Effector memory CD8-positive, alpha-beta T cell (primary cell): Measurements from ENCODE around the gene GLB1L2.

Experiments used
- ATAC-seq: fragments of 150-1000 bp; cut with Tn5 transposase; replicated peaks from 2 replicates; pipeline ENCODE4 v1.10.0; 2021; ENCODE audit warnings: mild to moderate bottlenecking, moderate library complexity
- DNase-seq, 3 experiments: peaks; one replicate each; pipeline ENCODE4 v3.0.0; 2021
- H3K27ac Mint-ChIP-seq, 2 donors: one replicate each; pipeline ENCODE4 v1.8.0; 2022; ENCODE audit warnings: mild to moderate bottlenecking in 2 of 2, mixed read lengths in 2 of 2, moderate library complexity in 2 of 2
- H3K27me3 Mint-ChIP-seq, 2 donors: one replicate each; pipeline ENCODE4 v1.8.0; 2022; ENCODE audit warnings: mixed read lengths in 2 of 2
- H3K36me3 Mint-ChIP-seq: one replicate; pipeline ENCODE4 v1.8.0; 2022; ENCODE audit warnings: mild to moderate bottlenecking, moderate library complexity, mixed read lengths; ENCODE audit not compliant: insufficient read depth
- H3K4me1 Mint-ChIP-seq, 2 donors: one replicate each; pipeline ENCODE4 v1.8.0; 2022; ENCODE audit warnings: low read depth in 2 of 2, mixed read lengths in 2 of 2
- H3K4me3 Mint-ChIP-seq, 2 donors: one replicate each; pipeline ENCODE4 v1.8.0; 2022; ENCODE audit warnings: mild to moderate bottlenecking in 2 of 2, mixed read lengths in 2 of 2, moderate library complexity in 2 of 2
- H3K9me3 Mint-ChIP-seq, 2 donors: one replicate each; pipeline ENCODE4 v1.8.0; 2022; ENCODE audit warnings: mixed read lengths in 2 of 2

GLB1L2 gene

GRCh38 chr11:134358165-134358855 lies 26.5 kb downstream of the GLB1L2 start:
- Mint-ChIP-seq H3K27me3 (peaks cover 6 to 29% of the 10 kb centered on the region in 2 donors), H3K36me3 (peaks cover 3% of the 10 kb centered on the region), H3K9me3 (no peaks in the 10 kb centered on the region), H3K4me1 (peaks cover 13 to 16% of the 10 kb centered on the region in 2 donors), H3K27ac (no peak overlapping the region), H3K4me3 (no peak overlapping the region)
- no peak for ATAC-seq
- no peak for DNase-seq

GRCh38 chr11:134358856-134359490 lies 27.2 kb downstream of the GLB1L2 start:
- no peaks in the 10 kb centered on the region for H3K9me3 Mint-ChIP-seq
- peaks cover 3% of the 10 kb centered on the region for H3K36me3 Mint-ChIP-seq
- no peak overlapping the region for H3K4me3 Mint-ChIP-seq
- H3K27ac Mint-ChIP-seq = no peak overlapping the region
- H3K27me3 Mint-ChIP-seq = peaks cover 6 to 29% of the 10 kb centered on the region in 2 donors
- DNase-seq (no peak), ATAC-seq (no peak)
- peaks cover 13 to 16% of the 10 kb centered on the region in 2 donors for H3K4me1 Mint-ChIP-seq

DNA sequence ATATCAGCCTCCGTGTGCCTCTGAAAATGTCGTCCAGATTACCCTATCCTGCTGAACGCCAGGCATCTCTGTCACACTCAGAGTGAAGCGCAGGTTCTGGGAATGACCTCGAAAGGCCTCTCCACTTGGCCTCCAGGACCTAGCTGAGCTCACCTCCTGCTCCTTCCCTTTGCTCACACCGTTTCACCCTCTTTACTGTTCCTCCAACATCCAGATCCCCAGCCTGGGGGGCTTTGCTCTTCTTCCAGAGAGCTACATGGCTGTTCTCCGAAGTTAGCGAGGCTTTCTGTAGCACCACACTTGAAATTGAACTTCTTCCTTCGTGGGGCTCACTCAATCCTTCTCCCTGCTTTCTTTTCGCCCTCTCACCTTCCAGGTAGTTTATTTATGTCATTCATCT lies 27.9 kb downstream of the GLB1L2 start:
- Mint-ChIP-seq H3K4me3 (peak overlapping the region; percentile 65 to 73), H3K9me3 (no peaks in the 10 kb centered on the region)
- no peak for DNase-seq

GRCh38 chr11:134360050-134360835 lies 28.5 kb downstream of the GLB1L2 start:
- DNase-seq (peak; percentile 70 to 82 (median 77)), ATAC-seq (peak; percentile 95)
- H3K9me3 Mint-ChIP-seq = no peaks in the 10 kb centered on the region
- peaks cover 13 to 16% of the 10 kb centered on the region in 2 donors for H3K4me1 Mint-ChIP-seq
- H3K36me3 Mint-ChIP-seq = peaks cover 6% of the 10 kb centered on the region
- H3K4me3 Mint-ChIP-seq = peak overlapping the region; percentile 65 to 73
- H3K27me3 Mint-ChIP-seq = peaks cover 6 to 29% of the 10 kb centered on the region in 2 donors
- H3K27ac Mint-ChIP-seq = peak overlapping the region; percentile 82

More for the DNA sequence above, 27.9 kb downstream of the GLB1L2 start:
- Mint-ChIP-seq H3K27ac (peak overlapping the region; percentile 82), H3K36me3 (peaks cover 6% of the 10 kb centered on the region), H3K4me1 (peaks cover 13 to 16% of the 10 kb centered on the region in 2 donors), H3K27me3 (peaks cover 6 to 29% of the 10 kb centered on the region in 2 donors)
- ATAC-seq = no peak

DNA sequence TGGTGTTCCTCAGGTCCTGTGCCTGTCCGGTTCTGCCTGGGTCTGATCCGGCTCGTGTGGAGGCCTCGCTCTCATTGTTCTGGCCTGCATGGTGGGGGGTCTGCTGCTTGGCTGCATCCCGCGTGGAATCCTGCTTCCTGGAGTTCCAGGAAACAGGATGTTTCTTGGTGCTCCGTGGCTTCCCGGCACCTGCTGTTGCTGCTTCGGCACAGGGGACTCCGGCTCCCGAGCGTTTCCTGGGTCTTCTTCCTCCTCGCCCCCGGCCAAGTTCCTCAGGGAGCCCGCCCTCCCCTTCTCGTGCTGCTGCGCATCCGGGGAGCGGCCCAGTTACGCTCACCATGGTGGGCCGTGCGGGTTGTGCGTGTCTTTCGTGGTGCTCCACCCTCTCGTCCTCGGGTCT lies 29.9 kb downstream of the GLB1L2 start:
- DNase-seq (no peak), ATAC-seq (no peak)
- H3K4me1 Mint-ChIP-seq = peaks cover 10 to 16% of the 10 kb centered on the region in 2 donors
- peaks cover 6 to 29% of the 10 kb centered on the region in 2 donors for H3K27me3 Mint-ChIP-seq
- H3K4me3 Mint-ChIP-seq = peak overlapping the region in 1 of 2 donors; percentile 11
- peaks cover 6% of the 10 kb centered on the region for H3K36me3 Mint-ChIP-seq
- H3K9me3 Mint-ChIP-seq = no peaks in the 10 kb centered on the region
- H3K27ac Mint-ChIP-seq = peak overlapping the region in 1 of 2 donors; percentile 21

- Mint-ChIP-seq H3K27ac (peak overlapping the region in 1 of 2 donors; percentile 21), H3K36me3 (peaks cover 6% of the 10 kb centered on the region), H3K27me3 (peaks cover 6 to 29% of the 10 kb centered on the region in 2 donors), H3K9me3 (no peaks in the 10 kb centered on the region), H3K4me1 (peaks cover 10 to 16% of the 10 kb centered on the region in 2 donors), H3K4me3 (peak overlapping the region in 1 of 2 donors; percentile 11)
- no peak for ATAC-seq
- no peak for DNase-seq
Measured at GRCh38 chr11:134362192-134362901, 30.6 kb downstream of the GLB1L2 start.

GRCh38 chr11:134363161-134363560 lies 31.4 kb downstream of the GLB1L2 start:
- peaks cover 10 to 16% of the 10 kb centered on the region in 2 donors for H3K4me1 Mint-ChIP-seq
- no peaks in the 10 kb centered on the region for H3K9me3 Mint-ChIP-seq
- H3K27ac Mint-ChIP-seq = no peak overlapping the region
- no peak overlapping the region for H3K4me3 Mint-ChIP-seq
- H3K36me3 Mint-ChIP-seq = peaks cover 6% of the 10 kb centered on the region
- DNase-seq (no peak), ATAC-seq (no peak)
- peaks cover 6 to 29% of the 10 kb centered on the region in 2 donors for H3K27me3 Mint-ChIP-seq

DNA sequence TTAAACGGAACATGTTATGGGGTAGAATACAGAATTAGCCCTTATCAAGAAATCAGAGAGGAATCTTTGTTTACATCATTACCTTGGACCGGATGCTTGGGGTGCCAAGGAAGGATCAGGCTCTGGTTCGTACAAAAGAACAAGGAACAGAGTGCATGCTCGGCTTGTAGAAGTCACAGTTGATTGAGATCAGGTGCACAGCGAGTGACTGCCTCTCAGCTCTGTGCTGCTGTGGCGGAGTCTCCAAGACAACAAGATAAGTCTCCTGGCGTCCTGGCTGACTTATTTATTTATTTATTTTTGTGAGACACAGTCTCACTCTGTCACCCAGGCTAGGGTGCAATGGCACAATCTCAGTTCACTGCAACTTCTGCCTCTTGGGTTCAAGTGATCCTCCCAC lies 31.8 kb downstream of the GLB1L2 start:
- H3K4me3 Mint-ChIP-seq = no peak overlapping the region
- H3K4me1 Mint-ChIP-seq = peaks cover 10 to 16% of the 10 kb centered on the region in 2 donors
- ATAC-seq (no peak), DNase-seq (no peak)
- H3K27ac Mint-ChIP-seq = no peak overlapping the region
- peaks cover 6% of the 10 kb centered on the region for H3K36me3 Mint-ChIP-seq
- H3K9me3 Mint-ChIP-seq = no peaks in the 10 kb centered on the region
- peaks cover 6 to 29% of the 10 kb centered on the region in 2 donors for H3K27me3 Mint-ChIP-seq

GRCh38 chr11:134364261-134364660 lies 32.5 kb downstream of the GLB1L2 start:
- Mint-ChIP-seq H3K4me1 (peaks cover 10 to 16% of the 10 kb centered on the region in 2 donors), H3K36me3 (peaks cover 6% of the 10 kb centered on the region), H3K27ac (no peak overlapping the region), H3K9me3 (no peaks in the 10 kb centered on the region), H3K4me3 (no peak overlapping the region), H3K27me3 (peaks cover 6 to 29% of the 10 kb centered on the region in 2 donors)
- DNase-seq = no peak
- ATAC-seq = no peak

DNA sequence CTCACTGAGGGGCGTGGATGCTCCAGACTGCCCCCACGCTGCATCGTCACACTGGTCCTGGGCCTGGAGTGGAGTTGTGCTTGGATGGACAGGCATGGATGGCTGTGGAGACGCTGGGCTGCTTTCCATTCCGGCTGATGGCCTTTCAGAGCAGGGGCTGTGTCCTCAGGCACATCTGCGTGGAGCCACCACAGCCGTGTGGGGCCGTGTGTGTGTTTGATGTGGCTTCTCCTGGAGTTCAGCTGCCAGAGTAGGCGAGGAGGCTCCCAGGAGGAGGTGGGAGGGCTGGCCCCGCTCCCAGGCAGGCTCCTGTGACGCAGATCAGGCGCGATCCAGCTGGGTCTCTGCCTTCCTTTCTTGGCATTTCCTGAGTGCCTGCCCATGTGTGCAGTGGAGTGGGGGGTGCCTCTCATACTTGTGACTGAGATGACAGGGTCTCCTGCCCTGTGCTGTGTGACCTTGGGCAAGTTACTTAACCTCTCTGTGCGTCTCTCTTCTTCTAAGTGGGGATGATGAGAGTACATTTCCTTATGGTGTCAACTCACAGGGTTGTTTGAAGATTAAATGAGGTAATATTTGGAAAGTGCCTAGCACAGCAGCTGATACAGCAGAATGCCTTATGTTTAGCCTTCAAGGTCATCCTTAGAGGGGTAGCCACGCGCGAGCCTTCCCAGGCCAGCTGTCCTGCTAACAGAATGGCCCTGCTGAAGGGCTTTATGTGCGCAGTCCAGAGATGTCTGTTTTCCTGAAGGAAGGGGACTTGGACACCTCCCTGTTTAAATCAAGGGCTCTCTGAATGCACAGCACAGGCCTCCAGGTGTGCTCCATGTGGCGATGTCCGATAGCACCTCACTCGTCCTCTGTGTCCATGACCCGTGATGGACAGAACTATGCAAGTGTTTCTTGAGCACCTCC lies 33.5 kb downstream of the GLB1L2 start:
- no peak overlapping the region for H3K4me3 Mint-ChIP-seq
- no peaks in the 10 kb centered on the region for H3K9me3 Mint-ChIP-seq
- ATAC-seq (no peak), DNase-seq (no peak)
- no peak overlapping the region for H3K27ac Mint-ChIP-seq
- peaks cover 6 to 21% of the 10 kb centered on the region in 2 donors for H3K27me3 Mint-ChIP-seq
- peaks cover 3% of the 10 kb centered on the region for H3K36me3 Mint-ChIP-seq
- H3K4me1 Mint-ChIP-seq = peaks cover 1 to 7% of the 10 kb centered on the region in 2 donors

- Mint-ChIP-seq H3K4me3 (no peak overlapping the region), H3K9me3 (no peaks in the 10 kb centered on the region), H3K27ac (no peak overlapping the region), H3K36me3 (peaks cover 3% of the 10 kb centered on the region), H3K4me1 (peaks cover 1 to 7% of the 10 kb centered on the region in 2 donors), H3K27me3 (peaks cover 6 to 19% of the 10 kb centered on the region in 2 donors)
- no peak for DNase-seq
- no peak for ATAC-seq
Measured at GRCh38 chr11:134366254-134366653, 34.5 kb downstream of the GLB1L2 start.

- H3K36me3 Mint-ChIP-seq = peaks cover 3% of the 10 kb centered on the region
- H3K4me1 Mint-ChIP-seq = peaks cover 0 to 6% of the 10 kb centered on the region in 2 donors
- peaks cover 0 to 4% of the 10 kb centered on the region in 2 donors for H3K27me3 Mint-ChIP-seq
- DNase-seq (no peak), ATAC-seq (no peak)
- no peak overlapping the region for H3K4me3 Mint-ChIP-seq
- no peak overlapping the region for H3K27ac Mint-ChIP-seq
- no peaks in the 10 kb centered on the region for H3K9me3 Mint-ChIP-seq
Measured at GRCh38 chr11:134367781-134368180, 36.0 kb downstream of the GLB1L2 start.
